HL-60/S4 treated with retinoic acid at 250 ng/mL for 4 days and 3 days (cell line): ENCODE data around the gene GDE1.
"Not testable (repeated sequence)": the region's sequence is repeated elsewhere in the genome, so short reads cannot be mapped to it uniquely, and the experiment has no call there.

Experiments used
- in situ Hi-C: fragments of 300-500 bp; cut with MboI; formaldehyde crosslinking; loops from 2 replicates; pipeline ENCODE4 v1.7.0; 2022; ENCODE audit warnings: low sequenced_read_pairs

Gene GDE1, protein sequence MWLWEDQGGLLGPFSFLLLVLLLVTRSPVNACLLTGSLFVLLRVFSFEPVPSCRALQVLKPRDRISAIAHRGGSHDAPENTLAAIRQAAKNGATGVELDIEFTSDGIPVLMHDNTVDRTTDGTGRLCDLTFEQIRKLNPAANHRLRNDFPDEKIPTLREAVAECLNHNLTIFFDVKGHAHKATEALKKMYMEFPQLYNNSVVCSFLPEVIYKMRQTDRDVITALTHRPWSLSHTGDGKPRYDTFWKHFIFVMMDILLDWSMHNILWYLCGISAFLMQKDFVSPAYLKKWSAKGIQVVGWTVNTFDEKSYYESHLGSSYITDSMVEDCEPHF

GRCh38 chr16:19521471-19522396, at the start of gene GDE1:
GDE1 (minus strand) TSS chr16:19522098; CDS start chr16:19521964, 134 bp downstream.
- in situ Hi-C loops: loop anchor here (25.0 kb wide), 1 partner anchor 434 kb away; no protein-coding TSS in a partner anchor

DNA sequence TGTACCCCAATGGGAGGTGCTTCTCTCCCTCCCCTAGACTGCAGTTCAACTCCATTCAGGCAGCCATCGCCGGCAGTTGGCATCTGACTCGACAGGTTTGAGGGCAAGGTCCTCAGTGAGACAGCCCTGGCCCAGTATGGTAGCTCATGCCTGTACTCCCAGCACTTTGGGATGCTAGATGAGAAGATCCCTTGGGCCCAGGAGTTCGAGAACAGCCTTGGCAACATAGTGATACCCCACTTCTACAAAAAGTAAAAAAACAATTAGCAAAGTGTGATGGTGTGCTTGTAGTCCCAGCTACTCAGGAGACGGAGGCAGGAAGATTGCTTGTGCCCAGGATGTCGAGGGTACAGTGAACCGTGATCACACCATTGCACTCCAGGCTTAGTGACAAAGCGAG, 45.7 kb upstream of the GDE1 start:
- in situ Hi-C loops: no loop called here

DNA sequence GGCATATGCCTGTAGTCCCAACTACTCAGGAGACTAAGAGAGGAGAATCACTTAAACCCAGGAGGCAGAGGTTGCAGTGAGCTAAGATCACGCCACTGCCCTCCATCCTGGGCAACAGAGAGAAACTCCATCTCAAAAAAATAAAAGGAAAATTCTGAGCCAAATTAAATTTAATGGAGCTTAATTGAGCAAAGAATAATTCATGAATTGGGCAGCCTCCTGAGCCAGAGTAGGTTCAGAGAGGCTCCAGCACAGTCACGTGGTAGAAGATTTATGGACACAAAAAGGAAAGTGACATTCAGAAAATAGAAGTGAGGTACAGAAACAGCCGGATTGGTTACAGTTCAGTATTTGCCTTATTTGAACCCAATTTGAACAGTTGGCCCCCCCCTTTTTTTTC, 44.5 kb upstream of the GDE1 start:
- in situ Hi-C loops: no loop called here

- in situ Hi-C loops: no loop called here
Observed at GRCh38 chr16:19563377-19563776, 41.5 kb upstream of the GDE1 start.

GRCh38 chr16:19560078-19560477, 38.2 kb upstream of the GDE1 start:
- in situ Hi-C loops: no loop called here

DNA sequence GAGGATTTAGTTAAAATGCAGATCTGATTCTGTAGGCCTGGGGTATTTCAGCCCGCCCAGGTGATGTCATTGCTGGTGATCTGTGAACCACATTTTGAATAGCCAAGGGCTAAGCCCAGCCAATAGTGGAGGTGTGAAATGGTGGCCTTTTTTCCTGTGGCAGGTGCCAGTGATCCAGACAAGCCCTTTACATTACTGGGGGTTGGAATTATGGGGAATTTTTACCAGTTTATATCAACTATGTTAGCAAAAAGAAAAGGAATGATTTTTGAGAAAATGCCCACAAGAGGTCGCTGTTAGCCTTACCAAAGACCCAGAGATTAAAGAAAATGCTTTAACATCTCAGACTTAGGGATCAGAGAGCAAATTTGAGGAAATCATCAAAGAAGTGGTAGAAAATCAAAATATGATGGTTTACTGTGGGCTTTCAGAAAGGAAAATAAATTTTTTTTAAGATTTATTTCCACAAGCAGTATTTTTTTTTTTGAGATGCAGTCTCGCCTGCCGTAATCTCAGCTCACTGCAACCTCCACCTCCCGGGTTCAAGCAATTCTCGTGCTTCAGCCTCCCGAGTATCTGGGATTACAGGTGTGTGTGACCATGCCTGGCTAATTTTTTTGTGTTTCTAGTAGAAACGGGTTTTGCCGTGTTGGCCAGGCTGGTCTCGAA, 37.5 kb upstream of the GDE1 start:
- in situ Hi-C loops: no loop called here

- in situ Hi-C loops: no loop called here
Observed at GRCh38 chr16:19555938-19556771, 34.3 kb upstream of the GDE1 start.

- in situ Hi-C loops: no loop called here
Observed at GRCh38 chr16:19555186-19555937, 33.5 kb upstream of the GDE1 start, which contains the start of gene VPS35L. VPS35L (plus strand) TSS chr16:19555703; CDS start chr16:19555730, 27 bp downstream.

GRCh38 chr16:19549673-19550072, 27.8 kb upstream of the GDE1 start:
- in situ Hi-C loops: no loop called here

GRCh38 chr16:19548144-19548543, 26.2 kb upstream of the GDE1 start:
- in situ Hi-C loops: no loop called here

DNA sequence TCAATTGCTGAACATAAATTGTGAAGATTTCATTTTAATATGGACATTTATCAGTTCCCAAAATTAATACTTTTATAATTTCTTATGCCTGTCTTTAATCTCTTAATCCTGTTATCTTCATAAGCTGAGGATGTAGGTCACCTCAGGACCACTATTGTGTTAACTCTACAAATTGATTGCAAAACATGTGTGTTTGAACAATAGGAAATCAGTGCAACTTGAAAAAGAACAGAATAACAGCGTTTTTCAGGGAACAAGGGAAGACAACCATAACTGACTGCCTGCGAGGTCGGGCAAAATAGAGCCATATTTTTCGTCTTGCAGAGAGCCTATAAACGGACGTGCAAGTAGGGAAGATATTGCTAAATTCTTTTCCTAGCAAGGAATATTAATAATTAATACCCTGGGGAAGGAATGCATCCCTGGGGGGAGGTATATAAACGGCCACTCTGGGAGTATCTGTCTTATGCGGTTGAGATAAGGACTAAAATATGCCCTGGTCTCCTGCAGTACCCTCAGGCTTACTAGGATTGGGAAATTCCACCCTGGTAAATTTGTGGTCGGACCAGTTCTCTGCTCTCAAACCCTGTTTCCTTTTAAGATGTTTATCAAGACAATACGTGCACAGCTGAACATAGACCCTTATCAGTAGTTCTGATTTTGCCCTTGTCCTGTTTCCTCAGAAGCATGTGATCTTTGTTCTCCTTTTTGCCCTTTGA, 21.5 kb upstream of the GDE1 start:
- in situ Hi-C loops: not testable (repeated sequence)

- in situ Hi-C loops: no loop called here
Observed at GRCh38 chr16:19542138-19542821, 20.4 kb upstream of the GDE1 start.

DNA sequence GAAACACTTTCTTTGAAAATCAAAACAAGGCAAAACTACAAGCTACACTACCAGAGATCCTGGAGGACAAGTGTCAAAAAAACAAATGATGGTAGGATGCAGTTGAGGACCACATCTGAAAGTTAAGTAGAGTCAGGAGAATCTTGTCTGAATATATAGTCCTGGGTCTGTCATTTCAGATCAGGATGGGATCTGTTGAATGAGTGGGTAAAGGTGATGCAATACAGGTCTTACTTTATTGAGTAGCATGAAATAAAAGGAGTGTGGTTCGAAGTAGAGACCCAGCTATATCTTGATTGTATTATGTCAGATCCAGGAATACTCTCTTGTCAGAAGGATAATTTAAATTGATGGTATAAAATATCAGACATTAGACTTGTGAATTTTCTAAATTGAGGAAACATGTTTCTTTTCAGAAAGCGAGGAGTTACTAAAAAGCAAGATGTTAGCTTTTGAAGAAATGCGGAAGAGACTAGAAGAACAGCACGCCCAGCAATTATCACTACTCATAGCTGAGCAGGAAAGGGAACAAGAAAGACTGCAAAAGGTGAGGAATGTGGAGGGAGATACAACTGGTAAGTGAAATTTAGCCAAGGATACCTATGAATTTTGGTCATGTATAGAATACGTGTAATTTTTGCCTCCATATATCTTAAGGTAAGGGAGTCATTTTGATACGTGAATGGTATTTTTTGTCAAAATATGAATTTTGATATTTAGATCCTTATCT, 18.5 kb upstream of the GDE1 start:
- in situ Hi-C loops: no loop called here

DNA sequence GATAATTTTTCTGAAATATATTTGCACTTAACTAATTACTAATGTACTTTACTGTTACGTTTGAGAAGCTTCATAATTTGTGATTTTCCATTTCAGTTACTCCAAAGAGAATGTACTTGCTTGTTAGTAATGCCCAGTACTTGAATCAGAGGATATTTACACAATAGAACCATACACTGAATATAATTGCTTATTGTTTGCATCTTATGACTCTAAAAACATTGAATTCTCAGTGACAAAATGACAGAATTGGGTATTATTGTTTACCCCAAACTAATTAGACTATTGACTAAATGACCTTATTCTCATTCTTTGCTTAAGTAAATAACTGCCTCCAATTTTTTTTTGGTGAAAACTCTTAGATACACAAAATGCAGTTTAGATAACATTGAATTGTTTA, 10.7 kb upstream of the GDE1 start:
- in situ Hi-C loops: no loop called here

DNA sequence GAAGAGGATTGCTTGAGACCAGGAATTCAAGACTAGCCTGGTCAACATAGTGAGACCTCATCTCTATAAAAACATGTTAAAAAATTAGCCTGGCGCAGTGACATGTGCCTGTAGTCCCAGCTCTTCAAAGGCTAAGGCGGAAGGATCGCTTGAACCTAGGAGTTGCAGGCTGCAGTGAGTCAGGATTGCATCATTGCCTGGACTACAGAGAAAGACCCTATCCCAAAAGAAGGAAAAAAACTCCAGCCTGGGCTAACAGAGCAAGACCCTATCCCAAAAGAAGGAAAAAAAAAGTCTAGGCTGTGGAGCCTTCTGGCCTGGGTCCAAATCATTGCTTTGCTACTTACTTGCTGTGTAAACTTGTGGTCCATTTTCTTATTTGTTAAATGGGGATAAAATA, 6.8 kb upstream of the GDE1 start:
- in situ Hi-C loops: no loop called here

DNA sequence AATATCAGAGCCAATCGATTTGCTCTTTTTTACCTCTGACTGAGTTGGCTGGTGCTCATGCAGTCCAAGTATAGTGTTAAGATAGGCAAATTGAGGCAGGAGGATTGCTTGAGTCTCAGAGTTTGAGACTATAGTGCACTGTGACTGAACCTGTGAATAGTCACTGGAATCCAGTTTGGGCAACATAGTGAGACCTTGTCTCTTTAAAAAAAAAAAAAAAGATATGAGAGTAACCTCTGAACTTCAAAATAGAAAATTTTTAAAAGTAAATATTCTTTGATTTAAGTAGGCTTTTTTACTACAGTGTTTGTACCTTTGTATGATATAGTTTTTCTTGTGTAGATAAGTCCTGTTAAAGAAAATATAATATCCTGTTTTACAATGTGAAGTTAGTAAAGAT, 5.3 kb upstream of the GDE1 start:
- in situ Hi-C loops: no loop called here

- in situ Hi-C loops: no loop called here
Observed at GRCh38 chr16:19525385-19525723, 3.5 kb upstream of the GDE1 start.
